Measurements from ENCODE around the gene RBMS3.

DNA sequence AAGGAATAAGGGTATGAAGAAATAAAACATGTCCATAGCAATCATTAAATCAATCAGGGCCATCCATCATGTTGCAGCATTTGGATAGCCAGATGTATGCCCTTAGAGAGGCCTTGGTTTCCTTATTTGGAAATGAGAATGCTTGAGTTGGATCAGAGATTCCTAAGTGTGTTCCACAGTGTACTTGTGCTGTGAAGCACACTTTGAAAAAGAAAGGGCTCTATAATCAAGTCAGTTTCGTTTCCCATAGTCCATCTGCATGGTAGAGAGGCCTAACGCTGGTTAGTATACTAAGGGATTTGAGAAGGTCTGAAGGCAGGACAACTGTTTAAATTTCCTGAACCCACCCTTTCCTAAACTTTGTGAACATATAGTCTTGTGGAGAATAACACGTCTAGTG, 30.9 kb downstream of the RBMS3 start:
- TF ChIP-seq, protein P1, sequence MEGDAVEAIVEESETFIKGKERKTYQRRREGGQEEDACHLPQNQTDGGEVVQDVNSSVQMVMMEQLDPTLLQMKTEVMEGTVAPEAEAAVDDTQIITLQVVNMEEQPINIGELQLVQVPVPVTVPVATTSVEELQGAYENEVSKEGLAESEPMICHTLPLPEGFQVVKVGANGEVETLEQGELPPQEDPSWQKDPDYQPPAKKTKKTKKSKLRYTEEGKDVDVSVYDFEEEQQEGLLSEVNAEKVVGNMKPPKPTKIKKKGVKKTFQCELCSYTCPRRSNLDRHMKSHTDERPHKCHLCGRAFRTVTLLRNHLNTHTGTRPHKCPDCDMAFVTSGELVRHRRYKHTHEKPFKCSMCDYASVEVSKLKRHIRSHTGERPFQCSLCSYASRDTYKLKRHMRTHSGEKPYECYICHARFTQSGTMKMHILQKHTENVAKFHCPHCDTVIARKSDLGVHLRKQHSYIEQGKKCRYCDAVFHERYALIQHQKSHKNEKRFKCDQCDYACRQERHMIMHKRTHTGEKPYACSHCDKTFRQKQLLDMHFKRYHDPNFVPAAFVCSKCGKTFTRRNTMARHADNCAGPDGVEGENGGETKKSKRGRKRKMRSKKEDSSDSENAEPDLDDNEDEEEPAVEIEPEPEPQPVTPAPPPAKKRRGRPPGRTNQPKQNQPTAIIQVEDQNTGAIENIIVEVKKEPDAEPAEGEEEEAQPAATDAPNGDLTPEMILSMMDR (IDR thresholded peaks at IDR 0.05) = no peak
- TF ChIP-seq POLR2A (IDR thresholded peaks at IDR 0.05) = no peak
